ENCODE measurements around the gene CECR2. TPM values are rescaled to one million over a fixed set of nuclear protein-coding genes. Genes with fewer than 3 reads are reported as not detected.
A peak's percentile ranks its signal among the peaks of the same experiment; 100 is the strongest.

CECR2 gene
- total and polyA plus RNA-seq, 8 donors: 8.0 to 22.0 (median 17.1) TPM

GRCh38 chr22:17549655-17550054 is 180.4 kb downstream of the CECR2 start:
- ATAC-seq (no peak), DNase-seq (no peak)
- intact Hi-C loops (cut with DNase I): no loop called here
- no peak for TF ChIP-seq CTCF (IDR thresholded peaks at IDR 0.05)
- Histone ChIP-seq H3K9me3 (no peaks in the 10 kb centered on the region), H3K27me3 (no peaks in the 10 kb centered on the region), H3K27ac (no peak overlapping the region), H3K4me1 (no peaks in the 10 kb centered on the region), H3K36me3 (peaks cover 0 to 22% of the 10 kb centered on the region in 2 donors), H3K4me3 (no peak overlapping the region)

- H3K4me1 ChIP-seq: no peaks in the 10 kb centered on the region
- H3K27ac ChIP-seq: no peak overlapping the region
- H3K4me3 ChIP-seq: no peak overlapping the region
- no peak for TF ChIP-seq CTCF (IDR thresholded peaks at IDR 0.05)
- peak; percentile 75 for ATAC-seq
- DNase-seq: peak in 1 of 4 donors; percentile 47
- H3K9me3 ChIP-seq: no peaks in the 10 kb centered on the region
- H3K36me3 ChIP-seq: peaks cover 0 to 22% of the 10 kb centered on the region in 2 donors
- intact Hi-C loops (cut with DNase I): no loop called here
- no peaks in the 10 kb centered on the region for H3K27me3 ChIP-seq
Observed at GRCh38 chr22:17552737-17553136, 183.5 kb downstream of the CECR2 start.

GRCh38 chr22:17554814-17555213 is 185.6 kb downstream of the CECR2 start:
- intact Hi-C loops (cut with DNase I): no loop called here
- Histone ChIP-seq H3K9me3 (no peaks in the 10 kb centered on the region), H3K36me3 (peaks cover 0 to 9% of the 10 kb centered on the region in 2 donors), H3K27ac (no peak overlapping the region), H3K4me1 (no peaks in the 10 kb centered on the region), H3K27me3 (no peaks in the 10 kb centered on the region), H3K4me3 (no peak overlapping the region)
- ATAC-seq (no peak), DNase-seq (no peak)
- no peak for TF ChIP-seq CTCF (IDR thresholded peaks at IDR 0.05)

- no peak for TF ChIP-seq CTCF (IDR thresholded peaks at IDR 0.05)
- Histone ChIP-seq H3K27me3 (no peaks in the 10 kb centered on the region), H3K36me3 (no peaks in the 10 kb centered on the region), H3K9me3 (no peaks in the 10 kb centered on the region), H3K4me1 (peaks cover 0 to 10% of the 10 kb centered on the region in 2 donors), H3K27ac (no peak overlapping the region), H3K4me3 (no peak overlapping the region)
- DNase-seq (no peak), ATAC-seq (no peak)
- intact Hi-C loops (cut with DNase I): no loop called here
Observed at GRCh38 chr22:17559188-17559587, 189.9 kb downstream of the CECR2 start.

GRCh38 chr22:17562906-17563870 is 193.9 kb downstream of the CECR2 start, which contains the start of gene SLC25A18:
TSS of gene SLC25A18 (plus strand) at chr22:17563498. CDS start at chr22:17579945, 16,447 bp downstream.
- ATAC-seq: peak; percentile 85
- no peak for TF ChIP-seq CTCF (IDR thresholded peaks at IDR 0.05)
- DNase-seq: no peak

More at GRCh38 chr22:17562906-17563870, 193.9 kb downstream of the CECR2 start, which contains the start of gene SLC25A18:
- intact Hi-C loops (cut with DNase I): no loop called here
- H3K4me1 ChIP-seq: peaks cover 0 to 10% of the 10 kb centered on the region in 2 donors
- H3K36me3 ChIP-seq: no peaks in the 10 kb centered on the region
- H3K4me3 ChIP-seq: no peak within 1 kb of the TSS
- no peaks in the 10 kb centered on the region for H3K27me3 ChIP-seq
- peak within 1 kb of the TSS in 1 of 2 donors; percentile 30 for H3K27ac ChIP-seq
- no peaks in the 10 kb centered on the region for H3K9me3 ChIP-seq

Measured in left lung (tissue), 10 donors.